Activated CD4-positive, alpha-beta T cell treated with anti-CD3 and anti-CD28 coated beads, Interleukin-10, Interleukin-2, amounts not matched to agents 100 ng/mL and 50 ng/mL, durations not matched to agents 16 hours and 8 hours (primary cell): ENCODE measurements around the gene IL20.

Source experiments
- DNase-seq: peaks from one replicate; pipeline ENCODE4 v3.0.0-alpha.2; 2020

Gene IL20

GRCh38 chr1:206864939-206865671 is at the start of gene IL20:
Gene IL20, plus strand, starts transcription at chr1:206865623. Its CDS starts 230 bp downstream, at chr1:206865853.
- peak; percentile 78 for DNase-seq

- peak; percentile 82 for DNase-seq
Observed at GRCh38 chr1:206816390-206817287, 48.8 kb upstream of the IL20 start.

- DNase-seq, result no peak
Observed at GRCh38 chr1:206821493-206821892, 43.9 kb upstream of the IL20 start.

GRCh38 chr1:206823727-206824126 is 41.7 kb upstream of the IL20 start:
- no peak for DNase-seq

- no peak for DNase-seq
Observed at GRCh38 chr1:206824331-206824730, 41.1 kb upstream of the IL20 start.

GRCh38 chr1:206826394-206826793 is 39.0 kb upstream of the IL20 start:
- no peak for DNase-seq

- DNase-seq, result no peak
Observed at GRCh38 chr1:206828061-206828460, 37.4 kb upstream of the IL20 start.

GRCh38 chr1:206828765-206829164 is 36.7 kb upstream of the IL20 start:
- no peak for DNase-seq

- no peak for DNase-seq
Observed at GRCh38 chr1:206829282-206829681, 36.1 kb upstream of the IL20 start.

- DNase-seq, result no peak
Observed at GRCh38 chr1:206829875-206830274, 35.5 kb upstream of the IL20 start.

- peak; percentile 13 for DNase-seq
Observed at GRCh38 chr1:206831650-206832049, 33.8 kb upstream of the IL20 start.

GRCh38 chr1:206832352-206832880 is 33.0 kb upstream of the IL20 start:
- DNase-seq, result no peak

- DNase-seq, result no peak
Observed at GRCh38 chr1:206833106-206833680, 32.2 kb upstream of the IL20 start.

- DNase-seq, result no peak
Observed at GRCh38 chr1:206833801-206834200, 31.6 kb upstream of the IL20 start.

- no peak for DNase-seq
Observed at GRCh38 chr1:206834217-206834616, 31.2 kb upstream of the IL20 start.

- DNase-seq, result no peak
Observed at GRCh38 chr1:206834711-206835110, 30.7 kb upstream of the IL20 start.

GRCh38 chr1:206835186-206835585 is 30.2 kb upstream of the IL20 start:
- no peak for DNase-seq

GRCh38 chr1:206836111-206836510 is 29.3 kb upstream of the IL20 start:
- DNase-seq, result no peak

- DNase-seq, result no peak
Observed at GRCh38 chr1:206839006-206839560, 26.3 kb upstream of the IL20 start.

GRCh38 chr1:206839857-206840256 is 25.6 kb upstream of the IL20 start:
- no peak for DNase-seq

GRCh38 chr1:206841609-206842323 is 23.7 kb upstream of the IL20 start:
- DNase-seq, result no peak

GRCh38 chr1:206842854-206843253 is 22.6 kb upstream of the IL20 start:
- no peak for DNase-seq
